NCI-H1436 treated with DMSO at 0.1 percent for 48 hours (cell line): ENCODE data around the gene ITPR2.

ENCODE experiments used
- DNase-seq: peaks from one replicate; lab custom pipeline; 2025; lab: John Stamatoyannopoulos, UW

Gene ITPR2

GRCh38 chr12:26384536-26384935 is 448.5 kb downstream of the ITPR2 start:
- DNase-seq, result no peak

GRCh38 chr12:26383041-26383440 is 450.0 kb downstream of the ITPR2 start:
- no peak for DNase-seq

- no peak for DNase-seq
These were observed 452.1 kb downstream of the ITPR2 start for GRCh38 chr12:26380897-26381296.

- DNase-seq, result no peak
These were observed 453.1 kb downstream of the ITPR2 start for GRCh38 chr12:26379777-26380467.

- DNase-seq, result no peak
These were observed 454.3 kb downstream of the ITPR2 start for GRCh38 chr12:26378711-26379110.

GRCh38 chr12:26374934-26375680 is 457.9 kb downstream of the ITPR2 start:
- DNase-seq, result no peak

- no peak for DNase-seq
These were observed 459.1 kb downstream of the ITPR2 start for GRCh38 chr12:26373606-26374495.

GRCh38 chr12:26372866-26373265 is 460.1 kb downstream of the ITPR2 start:
- DNase-seq, result no peak

GRCh38 chr12:26370098-26370497 is 462.9 kb downstream of the ITPR2 start:
- no peak for DNase-seq

GRCh38 chr12:26369588-26369987 is 463.4 kb downstream of the ITPR2 start:
- no peak for DNase-seq

- no peak for DNase-seq
These were observed 464.8 kb downstream of the ITPR2 start for GRCh38 chr12:26367991-26368730.

- DNase-seq, result no peak
These were observed 471.0 kb downstream of the ITPR2 start for GRCh38 chr12:26361964-26362363.

GRCh38 chr12:26360062-26360461 is 472.9 kb downstream of the ITPR2 start:
- DNase-seq, result no peak

GRCh38 chr12:26359576-26359975 is 473.4 kb downstream of the ITPR2 start:
- no peak for DNase-seq

GRCh38 chr12:26358651-26359050 is 474.3 kb downstream of the ITPR2 start:
- DNase-seq, result no peak

- no peak for DNase-seq
These were observed 485.7 kb downstream of the ITPR2 start for GRCh38 chr12:26347300-26347699.

GRCh38 chr12:26346736-26347135 is 486.3 kb downstream of the ITPR2 start:
- no peak for DNase-seq

GRCh38 chr12:26345471-26346003 is 487.5 kb downstream of the ITPR2 start:
- no peak for DNase-seq

- DNase-seq, result no peak
These were observed 491.5 kb downstream of the ITPR2 start for GRCh38 chr12:26341491-26341890.

- DNase-seq, result no peak
These were observed 492.3 kb downstream of the ITPR2 start for GRCh38 chr12:26340649-26341048.

- DNase-seq, result no peak
These were observed 493.0 kb downstream of the ITPR2 start for GRCh38 chr12:26339976-26340375.
